NCI-H2196 treated with DMSO at 0.1 percent for 48 hours (cell line): ENCODE data around the gene SLC9A9.

Experiments
- DNase-seq: peaks from one replicate; lab custom pipeline; 2025; ENCODE audit not compliant: unreplicated experiment; lab: John Stamatoyannopoulos, UW

Gene SLC9A9

GRCh38 chr3:143514874-143515273 lies 333.4 kb downstream of the SLC9A9 start:
- no peak for DNase-seq

GRCh38 chr3:143514109-143514508 lies 334.2 kb downstream of the SLC9A9 start:
- no peak for DNase-seq

DNA sequence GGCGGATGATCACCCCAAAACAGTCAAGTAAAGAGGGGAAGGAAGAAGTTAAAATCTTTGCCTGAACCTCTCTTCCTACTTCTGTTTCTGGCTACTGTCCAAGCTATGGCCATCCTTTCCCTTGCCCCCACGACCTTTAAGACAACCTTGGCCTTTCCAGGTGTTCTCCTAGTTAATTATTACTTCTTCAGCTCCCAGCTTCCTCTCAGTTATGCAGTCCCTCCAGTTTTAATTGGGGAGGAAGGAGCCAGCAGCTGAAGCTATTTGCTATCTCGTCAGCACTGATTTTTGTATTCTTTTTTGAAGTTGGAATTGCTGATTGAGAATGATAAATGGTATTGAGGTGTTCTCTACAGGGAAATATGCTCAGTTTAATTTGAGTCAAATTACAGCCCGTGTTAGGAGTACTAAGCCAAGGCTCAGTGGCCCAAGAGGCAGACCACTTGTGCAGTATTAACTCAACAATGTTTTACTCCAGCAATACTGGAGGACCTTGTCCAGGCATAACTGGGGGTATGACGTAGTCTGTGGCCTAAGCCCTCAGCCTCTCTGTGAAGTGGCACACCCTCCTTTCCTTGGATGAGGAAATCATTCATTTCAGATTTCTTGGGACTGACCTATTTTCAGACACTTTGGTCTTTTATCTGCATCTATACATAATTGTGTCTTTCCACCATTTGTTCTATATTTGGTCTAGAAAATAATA lies 336.9 kb downstream of the SLC9A9 start:
- no peak for DNase-seq

DNA sequence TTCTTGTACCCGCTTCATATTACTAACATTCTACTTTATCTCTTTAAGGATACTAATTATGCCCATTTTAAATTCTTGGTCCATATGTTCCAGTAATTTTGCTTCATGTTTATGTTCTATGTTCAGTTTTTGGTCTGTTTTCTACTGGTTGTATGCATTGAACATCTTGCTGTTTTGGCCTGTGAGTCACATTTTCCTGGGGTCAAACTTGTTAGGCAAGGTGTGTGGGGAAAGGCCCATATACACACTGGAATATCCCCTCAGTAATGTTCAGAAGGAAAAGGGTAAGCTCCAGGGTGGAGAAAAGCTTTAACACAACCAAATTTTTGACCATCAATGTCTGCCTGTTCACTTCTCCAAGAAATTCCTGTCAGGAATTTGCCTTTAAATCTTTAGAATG lies 337.7 kb downstream of the SLC9A9 start:
- no peak for DNase-seq

DNA sequence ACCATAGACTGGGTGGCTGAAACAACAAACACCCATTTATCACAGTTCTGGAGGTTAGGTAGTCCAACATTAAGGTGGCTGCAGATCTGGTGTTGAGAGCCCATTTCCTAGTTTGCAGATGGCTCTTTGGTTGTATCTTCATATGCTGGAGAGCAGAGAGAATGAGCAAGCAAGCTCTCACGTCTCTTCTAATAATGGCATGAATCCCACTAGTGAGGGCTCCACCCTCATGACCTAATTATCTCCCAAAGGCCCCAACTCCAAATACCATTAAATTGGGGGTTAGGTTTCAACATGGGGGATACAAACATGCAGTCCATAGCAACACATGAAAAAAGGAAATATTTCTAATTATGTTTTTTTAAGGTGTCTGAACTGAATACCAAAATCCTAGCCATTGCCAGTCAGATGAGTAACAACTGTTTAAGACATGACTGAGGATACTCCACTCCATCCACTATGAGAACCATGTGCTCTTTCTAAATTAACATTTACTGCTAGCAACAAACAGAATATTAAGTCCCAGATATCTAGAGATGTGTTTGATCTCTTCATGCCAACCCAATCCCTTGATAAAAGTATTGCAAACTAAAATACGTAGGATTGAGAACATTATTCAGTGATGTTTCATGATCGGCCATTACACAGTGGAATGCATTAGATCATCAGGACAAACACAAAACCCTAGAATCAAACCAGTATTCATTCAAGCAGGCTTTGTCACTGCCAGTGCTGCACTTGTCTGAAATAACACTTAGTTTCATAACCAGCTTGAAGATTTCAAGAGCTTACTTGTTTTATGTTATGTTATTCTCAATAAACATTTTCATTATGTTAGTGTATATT lies 340.3 kb downstream of the SLC9A9 start:
- DNase-seq: no peak

DNA sequence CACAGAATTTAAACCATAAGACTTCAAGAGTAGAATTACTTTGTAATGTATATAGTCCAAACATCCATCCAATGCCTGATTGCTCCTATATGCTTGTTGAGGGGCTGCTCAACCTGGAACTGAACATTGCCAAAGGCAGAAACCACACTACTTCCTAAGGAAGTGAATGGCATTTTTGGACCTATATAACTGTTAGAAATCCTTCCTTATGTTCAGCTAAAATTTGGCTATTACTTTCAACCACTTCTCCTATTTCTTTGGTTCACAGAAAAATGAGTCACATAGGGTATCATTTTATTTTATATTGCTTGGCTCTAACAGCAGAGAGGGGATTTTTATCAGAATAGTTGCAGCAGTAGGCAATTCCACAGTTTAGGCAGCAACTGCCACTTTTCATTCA lies 342.1 kb downstream of the SLC9A9 start:
- DNase-seq: no peak

- no peak for DNase-seq
These were observed 344.9 kb downstream of the SLC9A9 start for GRCh38 chr3:143503325-143503885.

- DNase-seq: no peak
These were observed 346.2 kb downstream of the SLC9A9 start for GRCh38 chr3:143502081-143502480.

- DNase-seq: no peak
These were observed 350.9 kb downstream of the SLC9A9 start for GRCh38 chr3:143497382-143497781.

DNA sequence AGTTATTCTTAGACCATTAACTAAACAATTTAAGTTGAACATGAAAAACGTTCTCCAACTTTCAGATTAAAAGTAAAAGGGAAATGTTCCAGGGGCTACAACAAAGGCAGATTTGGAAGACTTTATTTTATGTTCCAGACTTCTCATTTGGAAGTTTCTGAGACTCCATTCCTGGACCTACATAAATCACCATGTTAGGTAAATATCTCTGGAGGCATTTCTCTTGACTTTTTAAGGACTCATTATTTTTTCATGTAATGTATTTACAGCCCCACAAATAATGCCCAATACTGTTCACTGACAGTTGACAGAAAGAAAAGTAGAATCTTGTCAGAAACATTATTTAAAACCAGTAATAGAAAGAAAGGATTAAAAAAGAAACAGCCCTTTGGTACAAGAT lies 352.1 kb downstream of the SLC9A9 start:
- no peak for DNase-seq

- DNase-seq: no peak
These were observed 352.7 kb downstream of the SLC9A9 start for GRCh38 chr3:143495527-143495926.

- no peak for DNase-seq
These were observed 361.7 kb downstream of the SLC9A9 start for GRCh38 chr3:143486611-143487010.

DNA sequence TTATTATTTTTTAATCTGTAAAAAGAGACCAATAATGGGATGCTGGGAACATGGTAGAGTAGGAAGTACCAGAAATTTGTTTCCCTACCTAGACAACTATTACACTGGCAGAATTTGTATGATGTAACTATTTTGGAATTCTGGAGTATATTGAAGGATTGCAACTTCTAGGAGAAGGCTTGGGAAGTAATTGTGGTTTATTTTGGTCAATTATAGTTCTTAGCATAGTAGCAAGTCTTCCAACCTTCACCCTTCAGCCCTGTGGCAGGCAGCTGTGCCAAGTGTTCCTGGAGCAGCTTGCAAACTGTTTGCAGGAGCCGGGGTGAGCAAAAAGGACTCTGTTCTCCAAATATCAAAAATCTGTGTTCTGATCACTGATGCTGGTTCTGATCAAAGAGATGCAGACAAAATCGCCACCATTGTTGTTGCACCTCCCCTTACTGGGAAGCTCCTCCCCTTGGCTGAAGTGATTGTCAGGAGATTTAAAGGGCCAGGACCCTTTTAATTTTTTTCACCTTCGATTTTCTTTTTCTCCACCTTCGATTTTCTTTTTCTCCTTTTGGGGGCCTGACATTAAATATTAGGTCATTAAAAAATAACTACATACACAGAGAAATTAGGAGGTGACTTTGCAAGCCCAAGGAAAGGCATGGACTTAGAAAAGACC lies 363.3 kb downstream of the SLC9A9 start:
- no peak for DNase-seq

DNA sequence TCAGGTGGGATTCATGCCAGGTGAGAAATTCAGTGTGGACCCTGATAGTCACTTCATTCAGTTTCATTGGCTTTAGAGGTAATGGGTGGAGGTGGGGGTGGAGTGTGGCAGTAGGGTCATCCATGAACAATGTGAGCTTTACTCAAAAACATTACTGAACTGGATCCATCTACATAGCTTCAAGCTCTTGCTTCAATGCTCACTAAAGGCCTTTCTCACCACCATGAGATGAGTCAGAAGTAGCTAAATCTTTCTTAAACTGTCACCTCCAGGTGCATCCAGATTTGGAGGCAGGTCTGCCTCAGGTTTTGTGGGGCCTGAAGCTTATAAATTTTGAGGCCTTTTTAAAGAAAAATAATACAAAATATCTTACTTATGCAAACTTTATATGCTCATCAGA lies 365.1 kb downstream of the SLC9A9 start:
- DNase-seq: no peak

- DNase-seq: no peak
These were observed 365.9 kb downstream of the SLC9A9 start for GRCh38 chr3:143482106-143483088.

- no peak for DNase-seq
These were observed 367.9 kb downstream of the SLC9A9 start for GRCh38 chr3:143480344-143480743.

GRCh38 chr3:143479727-143480126 lies 368.5 kb downstream of the SLC9A9 start:
- DNase-seq: no peak

GRCh38 chr3:143478115-143478693 lies 370.1 kb downstream of the SLC9A9 start:
- DNase-seq: no peak

- DNase-seq: no peak
These were observed 371.2 kb downstream of the SLC9A9 start for GRCh38 chr3:143476965-143477640.
